Measurements from ENCODE around the gene PIP5KL1. TPM values are rescaled to one million over a fixed set of nuclear protein-coding genes. Genes with fewer than 3 reads are reported as not detected.

PIP5KL1 gene
- total RNA-seq, 4 donors from 2014 or later, result 0.82 to 3.0 (median 1.3) TPM

DNA sequence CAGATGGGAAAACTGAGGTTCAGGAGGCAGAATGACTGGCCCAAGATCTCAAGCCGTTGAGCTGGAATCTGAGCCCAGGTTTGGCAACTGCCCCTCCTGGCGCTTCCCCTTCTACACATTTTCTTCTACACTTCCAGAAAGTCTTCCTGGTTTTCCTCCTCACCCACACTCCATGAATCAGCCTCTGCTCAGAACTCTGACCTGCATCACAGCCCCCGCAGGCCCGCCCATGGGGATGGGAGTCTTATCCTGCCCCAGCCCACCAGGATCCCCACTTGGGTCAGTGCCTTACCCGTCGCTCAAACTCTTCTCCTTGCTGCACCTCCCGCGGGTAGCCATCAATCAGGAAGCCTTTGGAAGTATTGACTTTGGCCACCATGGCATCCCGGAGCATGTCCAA lies 59.0 kb downstream of the PIP5KL1 start:
- no peak for ATAC-seq (ENCODE audit: low FRiP score)
- no peak for DNase-seq (ENCODE audit: low spot score)
- TF ChIP-seq, protein P1, sequence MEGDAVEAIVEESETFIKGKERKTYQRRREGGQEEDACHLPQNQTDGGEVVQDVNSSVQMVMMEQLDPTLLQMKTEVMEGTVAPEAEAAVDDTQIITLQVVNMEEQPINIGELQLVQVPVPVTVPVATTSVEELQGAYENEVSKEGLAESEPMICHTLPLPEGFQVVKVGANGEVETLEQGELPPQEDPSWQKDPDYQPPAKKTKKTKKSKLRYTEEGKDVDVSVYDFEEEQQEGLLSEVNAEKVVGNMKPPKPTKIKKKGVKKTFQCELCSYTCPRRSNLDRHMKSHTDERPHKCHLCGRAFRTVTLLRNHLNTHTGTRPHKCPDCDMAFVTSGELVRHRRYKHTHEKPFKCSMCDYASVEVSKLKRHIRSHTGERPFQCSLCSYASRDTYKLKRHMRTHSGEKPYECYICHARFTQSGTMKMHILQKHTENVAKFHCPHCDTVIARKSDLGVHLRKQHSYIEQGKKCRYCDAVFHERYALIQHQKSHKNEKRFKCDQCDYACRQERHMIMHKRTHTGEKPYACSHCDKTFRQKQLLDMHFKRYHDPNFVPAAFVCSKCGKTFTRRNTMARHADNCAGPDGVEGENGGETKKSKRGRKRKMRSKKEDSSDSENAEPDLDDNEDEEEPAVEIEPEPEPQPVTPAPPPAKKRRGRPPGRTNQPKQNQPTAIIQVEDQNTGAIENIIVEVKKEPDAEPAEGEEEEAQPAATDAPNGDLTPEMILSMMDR (IDR thresholded peaks at IDR 0.05), result no peak

DNA sequence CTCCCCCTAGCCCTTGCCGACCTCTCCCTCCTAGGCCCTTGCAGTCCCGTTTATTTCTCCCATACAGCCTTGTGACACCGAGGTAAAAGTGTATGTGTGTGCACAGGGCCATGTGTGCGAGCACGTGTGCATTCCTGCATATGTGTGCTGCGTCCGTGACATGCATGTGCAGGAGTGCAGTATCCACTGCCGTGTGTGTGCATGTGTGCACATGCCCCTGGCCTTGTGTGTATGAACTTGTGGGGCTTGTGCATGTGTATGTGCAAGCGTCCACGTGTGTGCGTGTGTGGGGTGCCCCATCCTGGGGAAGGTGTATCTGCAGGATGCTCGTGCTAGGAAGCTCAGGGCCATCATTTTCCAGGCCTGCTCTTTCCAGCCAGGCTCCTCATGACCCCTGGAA lies 59.7 kb downstream of the PIP5KL1 start:
- TF ChIP-seq, protein P1 (IDR thresholded peaks at IDR 0.05), result no peak
- DNase-seq (ENCODE audit: low spot score), result no peak
- no peak for ATAC-seq (ENCODE audit: low FRiP score)

Other genes with a start within 250 kb of the PIP5KL1 start
- gene CFAP157, start 223.8 kb downstream of the PIP5KL1 start, total RNA-seq, result 1 to 10 TPM in 1 of 4 donors, under 1 TPM in 1, not detected in 2; 0.24 to 1.0 TPM
- 10 to 100 TPM; 13.4 to 33.5 (median 23.6) TPM for gene PTRH1, start 215.1 kb downstream of the PIP5KL1 start, total RNA-seq
- under 1 TPM in 1 of 4 donors, not detected in 3; 0.28 TPM for gene TTC16, start 214.7 kb downstream of the PIP5KL1 start, total RNA-seq
- 10 to 100 TPM in 2 of 4 donors, 1 to 10 TPM in 2; 6.2 to 15.8 (median 11.0) TPM for gene TOR2A, start 195.5 kb downstream of the PIP5KL1 start, total RNA-seq
- gene SH2D3C, start 152.1 kb downstream of the PIP5KL1 start, total RNA-seq, result 10 to 100 TPM in 3 of 4 donors, 1 to 10 TPM in 1; 7.1 to 33.6 (median 17.2) TPM
- 100 to 1,000 TPM in 1 of 4 donors, 10 to 100 TPM in 3; 69.8 to 117 (median 85.8) TPM for gene CDK9, start 144.7 kb downstream of the PIP5KL1 start, total RNA-seq
- 100 to 1,000 TPM in 2 of 4 donors, 10 to 100 TPM in 2; 87.1 to 167 (median 99.5) TPM for gene FPGS, start 127.9 kb downstream of the PIP5KL1 start, total RNA-seq
- 100 to 1,000 TPM in 2 of 4 donors, 10 to 100 TPM in 2; 34.3 to 200 (median 120) TPM for gene ENG, start 76.1 kb downstream of the PIP5KL1 start, total RNA-seq
- 10 to 100 TPM; 28.5 to 93.4 (median 54.1) TPM for gene AK1, start 53.1 kb downstream of the PIP5KL1 start, total RNA-seq
- gene ST6GALNAC6, start 31.2 kb downstream of the PIP5KL1 start, total RNA-seq, result 100 to 1,000 TPM; 138 to 213 (median 155) TPM
- gene ST6GALNAC4, start 13.7 kb downstream of the PIP5KL1 start, total RNA-seq, result 10 to 100 TPM; 26.6 to 78.5 (median 45.0) TPM
- 10 to 100 TPM in 3 of 4 donors, 1 to 10 TPM in 1; 8.8 to 18.0 (median 13.5) TPM for gene DPM2, start 7.1 kb upstream of the PIP5KL1 start, total RNA-seq
- gene EEIG1, start 50.2 kb upstream of the PIP5KL1 start, total RNA-seq, result 1 to 10 TPM; 4.8 to 9.0 (median 7.1) TPM
- gene NAIF1, start 136.5 kb upstream of the PIP5KL1 start, total RNA-seq, result 10 to 100 TPM in 1 of 4 donors, 1 to 10 TPM in 3; 5.3 to 13.1 (median 6.7) TPM
- gene SLC25A25, start 137.5 kb upstream of the PIP5KL1 start, total RNA-seq, result 100 to 1,000 TPM in 2 of 4 donors, 10 to 100 TPM in 2; 37.8 to 147 (median 102) TPM
- gene PTGES2, start 197.0 kb upstream of the PIP5KL1 start, total RNA-seq, result 10 to 100 TPM; 34.6 to 59.4 (median 53.0) TPM
- gene LCN2, start 218.7 kb upstream of the PIP5KL1 start, total RNA-seq, result 1 to 10 TPM in 2 of 4 donors, not detected in 2; 1.7 TPM
- gene BBLN, start 229.5 kb upstream of the PIP5KL1 start, total RNA-seq, result 100 to 1,000 TPM; 117 to 174 (median 138) TPM